ENCODE measurements around the gene PKM.
A peak's percentile ranks its signal among the peaks of the same experiment; 100 is the strongest.

The PKM gene

GRCh38 chr15:72235298-72235697, 4.3 kb upstream of the PKM start:
- DNase-seq (ENCODE audit: low spot score): no peak

GRCh38 chr15:72233769-72234168, 2.8 kb upstream of the PKM start:
- peak; percentile 32 for DNase-seq (ENCODE audit: low spot score)

GRCh38 chr15:72231833-72232478, 966 bp upstream of the PKM start:
- peak; percentile 92 for DNase-seq (ENCODE audit: low spot score)

- DNase-seq (ENCODE audit: low spot score): peak; percentile 86
These were observed 559 bp downstream of the PKM start for GRCh38 chr15:72230197-72231065.

GRCh38 chr15:72229947-72230196, 1.1 kb downstream of the PKM start:
- DNase-seq (ENCODE audit: low spot score): no peak

GRCh38 chr15:72229076-72229946, 1.7 kb downstream of the PKM start:
- no peak for DNase-seq (ENCODE audit: low spot score)

GRCh38 chr15:72227720-72228119, 3.3 kb downstream of the PKM start:
- DNase-seq (ENCODE audit: low spot score): peak; percentile 50

- DNase-seq (ENCODE audit: low spot score): peak; percentile 97
These were observed 3.8 kb downstream of the PKM start for GRCh38 chr15:72227192-72227586.

GRCh38 chr15:72223278-72223677, 7.7 kb downstream of the PKM start:
- DNase-seq (ENCODE audit: low spot score): no peak

GRCh38 chr15:72222393-72222792, 8.6 kb downstream of the PKM start:
- peak; percentile 60 for DNase-seq (ENCODE audit: low spot score)

- no peak for DNase-seq (ENCODE audit: low spot score)
These were observed 10.3 kb downstream of the PKM start for GRCh38 chr15:72220687-72221086.

GRCh38 chr15:72217216-72217615, 13.8 kb downstream of the PKM start:
- DNase-seq (ENCODE audit: low spot score): no peak

GRCh38 chr15:72216079-72216478, 14.9 kb downstream of the PKM start:
- no peak for DNase-seq (ENCODE audit: low spot score)

GRCh38 chr15:72207558-72208085, 23.4 kb downstream of the PKM start:
- DNase-seq (ENCODE audit: low spot score): no peak

GRCh38 chr15:72206677-72207000, 24.4 kb downstream of the PKM start:
- DNase-seq (ENCODE audit: low spot score): no peak

GRCh38 chr15:72205896-72206676, 24.9 kb downstream of the PKM start:
- DNase-seq (ENCODE audit: low spot score): no peak

GRCh38 chr15:72205273-72205672, 25.7 kb downstream of the PKM start:
- DNase-seq (ENCODE audit: low spot score): no peak

GRCh38 chr15:72203507-72203837, 27.5 kb downstream of the PKM start:
- DNase-seq (ENCODE audit: low spot score): no peak

- DNase-seq (ENCODE audit: low spot score): no peak
These were observed 28.0 kb downstream of the PKM start for GRCh38 chr15:72202801-72203506.

GRCh38 chr15:72202302-72202701, 28.7 kb downstream of the PKM start:
- no peak for DNase-seq (ENCODE audit: low spot score)

GRCh38 chr15:72201391-72201921, 29.5 kb downstream of the PKM start:
- DNase-seq (ENCODE audit: low spot score): no peak
